OCI-LY1 (cell line): Measurements from ENCODE around the gene UBE2V1.

ENCODE experiments used
- EZH2 ChIP-seq: fragments of 200-600 bp; sonication (generic), shearing (Covaris generic); IDR thresholded peaks from 2 replicates; pipeline ENCODE4 v1.8.0; 2017; ENCODE audit warnings: borderline replicate concordance, mixed run types, mild to moderate bottlenecking, antibody characterized with exemption, low read length, moderate library complexity, mixed read lengths
- TF ChIP-seq, protein P1 (sequence below): fragments of 200-600 bp; sonication (generic), shearing (Covaris generic); IDR thresholded peaks from 2 replicates; pipeline ENCODE4 v1.5.1; 2017; ENCODE audit warnings: mild to moderate bottlenecking, antibody characterized with exemption, low read length, moderate library complexity, mixed read lengths

DNA sequence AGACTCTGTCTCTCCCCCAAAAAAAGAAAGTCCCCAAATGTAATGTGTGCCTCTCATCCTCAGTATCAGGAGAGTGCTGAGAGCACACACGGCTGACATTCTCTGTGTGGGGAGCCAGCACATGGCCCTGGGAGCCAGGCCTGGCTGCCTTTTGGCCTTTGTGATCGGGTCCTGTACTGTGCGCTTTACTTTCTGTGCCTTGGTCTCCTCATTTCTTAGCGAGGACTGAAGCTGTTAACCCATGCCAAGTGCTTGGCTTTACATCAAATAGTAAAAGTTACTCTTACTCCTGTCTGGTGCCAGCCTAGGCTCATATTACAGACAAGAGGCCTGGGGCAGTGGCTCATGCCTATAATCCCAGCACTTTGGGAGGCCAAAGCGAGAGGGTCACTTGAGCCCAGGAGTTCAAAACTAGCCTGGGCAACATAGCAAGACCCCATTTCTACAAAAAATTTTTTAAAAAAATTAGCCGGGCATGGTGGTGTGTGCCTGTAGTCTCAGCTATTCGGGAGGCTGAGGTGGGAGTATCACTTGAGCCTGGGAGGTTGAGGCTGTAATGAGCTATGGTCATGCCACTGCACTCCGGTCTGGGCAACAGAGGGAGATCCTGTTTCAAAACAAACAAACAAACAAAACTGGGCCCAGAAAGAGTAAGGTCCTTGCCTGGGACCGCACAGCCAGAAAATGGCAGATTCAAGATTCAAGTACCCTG, 79.8 kb downstream of the UBE2V1 start:
- TF ChIP-seq, protein P1, sequence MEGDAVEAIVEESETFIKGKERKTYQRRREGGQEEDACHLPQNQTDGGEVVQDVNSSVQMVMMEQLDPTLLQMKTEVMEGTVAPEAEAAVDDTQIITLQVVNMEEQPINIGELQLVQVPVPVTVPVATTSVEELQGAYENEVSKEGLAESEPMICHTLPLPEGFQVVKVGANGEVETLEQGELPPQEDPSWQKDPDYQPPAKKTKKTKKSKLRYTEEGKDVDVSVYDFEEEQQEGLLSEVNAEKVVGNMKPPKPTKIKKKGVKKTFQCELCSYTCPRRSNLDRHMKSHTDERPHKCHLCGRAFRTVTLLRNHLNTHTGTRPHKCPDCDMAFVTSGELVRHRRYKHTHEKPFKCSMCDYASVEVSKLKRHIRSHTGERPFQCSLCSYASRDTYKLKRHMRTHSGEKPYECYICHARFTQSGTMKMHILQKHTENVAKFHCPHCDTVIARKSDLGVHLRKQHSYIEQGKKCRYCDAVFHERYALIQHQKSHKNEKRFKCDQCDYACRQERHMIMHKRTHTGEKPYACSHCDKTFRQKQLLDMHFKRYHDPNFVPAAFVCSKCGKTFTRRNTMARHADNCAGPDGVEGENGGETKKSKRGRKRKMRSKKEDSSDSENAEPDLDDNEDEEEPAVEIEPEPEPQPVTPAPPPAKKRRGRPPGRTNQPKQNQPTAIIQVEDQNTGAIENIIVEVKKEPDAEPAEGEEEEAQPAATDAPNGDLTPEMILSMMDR, result no peak
- TF ChIP-seq EZH2, result no peak
